NCI-H524 (cell line): Measurements from ENCODE around the gene NHERF2.
"Not testable (repeated sequence)": the region's sequence is repeated elsewhere in the genome, so short reads cannot be mapped to it uniquely, and the experiment has no call there.

ENCODE experiments used
- DNase-seq, 2 experiments: peaks; one replicate each; lab custom pipeline; 2025; lab: John Stamatoyannopoulos, UW

Gene NHERF2

DNA sequence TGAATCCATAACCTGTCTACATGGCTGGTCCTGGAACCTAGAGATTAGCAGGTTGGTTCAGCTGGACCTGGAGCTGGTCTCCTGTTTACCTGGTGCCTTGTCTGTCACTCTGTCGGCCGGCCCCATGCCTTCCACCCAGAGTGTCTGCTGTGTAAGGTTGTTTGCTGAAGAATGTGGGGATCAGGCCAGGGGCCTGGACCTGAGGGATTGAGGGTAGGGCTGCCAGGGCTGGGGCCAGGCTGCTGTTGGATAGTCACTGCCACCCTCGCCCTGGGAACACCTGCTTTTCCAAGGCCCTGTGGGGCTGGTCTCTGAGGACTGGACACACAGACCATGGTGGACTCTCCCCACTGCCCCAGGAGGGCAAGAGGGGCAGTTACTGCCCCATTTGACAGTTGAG, 1.4 kb downstream of the NHERF2 start:
- no peak for DNase-seq

DNA sequence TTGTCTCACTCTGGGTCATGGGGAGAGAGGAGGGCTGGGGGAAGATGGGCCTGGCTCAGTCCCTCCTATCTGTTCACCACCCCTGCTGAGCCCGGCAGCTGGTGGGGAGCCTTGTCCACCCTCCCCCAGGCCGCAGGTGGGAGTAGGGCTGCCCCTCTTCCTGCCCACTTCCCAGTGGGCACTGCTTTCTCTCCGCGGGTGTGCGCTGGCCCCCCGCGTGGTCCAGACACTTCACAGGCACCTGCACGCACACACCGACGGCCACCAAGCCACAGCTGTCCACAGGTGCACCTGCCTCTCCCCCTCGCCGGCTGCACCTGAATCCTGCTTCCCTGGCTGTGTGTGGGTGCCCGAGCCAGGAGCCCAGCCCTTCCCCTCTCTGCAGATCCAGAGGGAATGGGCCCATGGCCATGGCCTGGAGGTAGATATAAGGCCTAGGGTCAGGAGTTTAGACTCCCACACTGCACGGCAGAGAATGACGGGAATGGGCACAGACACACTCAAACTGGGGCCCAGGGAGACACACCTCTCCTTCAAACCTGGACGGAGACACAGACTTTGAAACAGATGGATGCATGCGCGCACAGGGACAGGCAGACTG, 2.0 kb downstream of the NHERF2 start:
- no peak for DNase-seq

DNA sequence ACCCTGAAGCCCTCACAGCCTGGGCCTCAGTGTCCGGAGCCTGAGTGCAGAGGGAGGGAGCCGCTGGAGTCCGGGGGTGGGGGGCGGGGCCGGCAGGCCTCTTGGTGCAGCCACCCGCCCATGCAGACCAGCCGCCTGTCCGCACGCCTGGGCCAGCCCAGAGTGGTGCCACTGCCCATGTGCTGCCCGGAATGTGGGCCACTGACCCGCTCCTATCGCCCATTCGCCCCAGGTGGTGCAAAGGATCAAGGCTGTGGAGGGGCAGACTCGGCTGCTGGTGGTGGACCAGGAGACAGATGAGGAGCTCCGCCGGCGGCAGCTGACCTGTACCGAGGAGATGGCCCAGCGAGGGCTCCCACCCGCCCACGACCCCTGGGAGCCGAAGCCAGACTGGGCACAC, 2.6 kb downstream of the NHERF2 start:
- no peak for DNase-seq

DNA sequence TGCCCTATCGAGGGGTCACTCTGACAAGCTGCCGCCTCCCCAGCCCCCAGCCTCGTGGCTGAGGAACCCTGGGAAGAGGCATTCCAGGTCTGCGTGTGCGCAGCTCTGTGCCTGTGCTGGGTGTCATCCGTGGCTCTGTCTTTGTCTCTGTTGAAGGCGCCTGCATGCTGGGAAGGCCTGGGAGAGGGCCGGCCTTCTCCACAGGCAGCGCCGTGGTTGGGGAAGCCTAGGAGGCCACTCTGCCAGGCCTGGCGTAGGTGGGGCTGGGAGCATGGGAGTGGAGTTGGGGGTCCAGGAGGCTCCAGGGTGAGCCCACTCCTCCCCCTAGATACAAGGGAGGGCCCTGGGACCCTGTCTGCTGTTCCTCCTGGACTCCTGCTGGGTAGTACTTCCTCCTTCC, 3.3 kb downstream of the NHERF2 start:
- DNase-seq = no peak

- DNase-seq = no peak
Measured at GRCh38 chr16:2031081-2031577, 4.4 kb downstream of the NHERF2 start.

DNA sequence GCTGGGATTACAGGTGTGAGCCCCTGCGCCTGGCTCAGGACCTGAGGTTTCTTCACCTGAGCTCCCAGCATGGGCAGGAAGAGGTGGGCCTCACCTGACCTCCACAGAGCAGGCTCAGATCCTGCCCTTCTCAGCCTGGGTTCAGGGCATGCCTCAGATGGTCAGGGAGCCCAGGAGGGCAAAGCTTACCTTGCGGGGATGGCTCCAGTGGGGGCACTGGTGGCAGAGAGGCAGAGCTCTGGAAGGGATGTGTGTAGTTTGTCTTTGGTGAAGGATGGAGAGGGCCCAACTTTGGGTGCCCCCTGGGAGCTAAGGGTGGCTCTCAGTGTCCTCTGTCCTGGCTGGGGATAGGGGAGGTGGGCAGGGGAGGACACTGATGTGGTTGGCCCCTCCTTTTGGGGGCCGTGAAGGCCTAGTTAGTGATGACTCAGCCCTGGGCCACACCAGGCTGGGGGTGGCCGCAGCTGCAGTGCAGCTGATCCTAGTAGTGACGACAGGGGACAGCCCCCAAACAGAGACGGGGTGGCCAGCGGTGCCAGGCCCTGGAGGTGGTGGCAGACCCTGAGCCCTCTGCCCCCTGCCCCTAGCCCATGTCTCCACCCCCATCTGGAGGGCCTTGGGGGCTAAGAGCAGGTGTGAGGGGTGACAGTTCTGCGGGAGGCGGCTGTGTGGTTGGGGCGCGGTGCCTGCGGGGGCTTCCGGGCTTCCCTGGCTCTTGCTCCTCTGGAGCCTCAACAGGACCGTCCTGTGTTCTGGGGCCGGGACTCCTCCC, 5.8 kb downstream of the NHERF2 start:
- no peak for DNase-seq

GRCh38 chr16:2033057-2033908, 6.6 kb downstream of the NHERF2 start:
- no peak for DNase-seq

- DNase-seq = not testable (repeated sequence)
Measured at GRCh38 chr16:2033909-2034695, 7.4 kb downstream of the NHERF2 start.

DNA sequence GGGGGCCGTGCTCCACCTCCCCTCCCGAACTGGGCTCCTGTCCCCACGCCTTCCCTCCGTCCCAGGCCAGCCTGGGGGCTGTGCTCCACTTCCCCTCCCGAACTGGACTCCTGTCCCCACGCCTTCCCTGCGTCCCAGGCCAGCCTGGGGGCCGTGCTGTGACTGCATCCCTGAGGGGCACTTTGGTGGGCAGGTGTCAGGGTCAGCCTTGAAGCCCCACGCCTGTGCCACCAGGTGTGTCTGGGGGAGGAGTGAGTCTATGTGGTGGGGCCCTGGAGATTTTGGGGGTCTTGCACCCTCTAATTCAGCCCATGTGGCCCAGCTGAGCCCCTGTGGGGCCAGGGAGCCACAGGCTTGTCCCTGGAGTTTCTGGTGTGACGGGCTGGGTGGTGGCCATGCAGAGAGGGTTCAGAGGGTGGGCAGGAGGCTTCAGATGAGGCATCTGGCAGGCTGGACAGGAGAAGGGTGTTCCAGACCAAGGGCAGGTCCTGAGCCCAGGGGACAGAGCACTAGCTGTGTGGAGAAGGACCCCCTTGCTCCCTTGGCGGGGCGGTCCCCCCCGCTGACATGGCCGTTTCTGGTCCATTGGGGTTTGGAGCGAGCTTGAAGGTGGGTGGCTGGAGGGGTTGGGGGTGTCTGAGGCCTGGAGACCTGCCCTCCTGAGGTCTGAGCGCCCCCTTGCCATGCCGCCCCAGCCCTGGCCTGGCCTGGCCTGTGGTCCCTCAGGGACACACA, 8.2 kb downstream of the NHERF2 start:
- no peak for DNase-seq

DNA sequence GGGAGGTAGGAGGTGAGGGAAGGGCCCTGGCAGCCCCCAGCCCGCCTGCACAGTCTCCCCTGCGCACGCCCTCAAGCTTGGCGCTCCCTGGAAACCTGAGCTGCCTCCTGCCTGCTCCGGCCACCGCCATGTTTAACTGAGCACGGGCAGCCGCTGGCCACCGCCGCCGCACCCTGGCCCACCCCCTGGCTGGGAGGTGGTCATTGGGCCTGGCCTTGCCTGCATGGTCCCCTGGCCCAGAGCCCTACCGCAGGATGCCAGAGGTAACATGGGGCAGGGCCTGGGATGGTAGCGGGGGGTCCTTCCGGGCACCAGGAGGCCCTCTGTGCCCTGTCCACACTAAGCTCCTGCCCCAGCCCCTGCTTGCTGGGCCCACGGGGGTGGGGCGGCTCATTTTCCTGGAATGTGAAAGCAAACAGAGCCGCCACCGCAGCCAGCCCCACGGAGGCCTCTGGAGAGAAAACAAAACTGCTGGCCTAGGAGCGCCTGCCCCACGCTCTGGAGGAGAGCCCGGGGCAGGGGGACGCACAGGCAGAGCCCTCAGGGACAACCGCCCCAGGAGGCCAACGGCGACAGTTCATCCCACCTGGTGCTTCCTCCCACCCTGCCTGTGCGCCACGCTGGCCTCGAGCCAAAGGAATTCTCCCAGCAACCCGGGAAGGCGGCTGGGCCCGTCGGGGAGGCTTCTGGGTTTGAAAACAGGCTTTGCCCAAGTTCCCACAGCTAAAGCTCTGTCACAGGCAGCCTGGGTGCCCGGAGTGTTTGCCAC, 8.9 kb downstream of the NHERF2 start:
- DNase-seq = peak in 1 of 2 experiments; percentile 50

- no peak for DNase-seq
Measured at GRCh38 chr16:2036200-2036966, 9.7 kb downstream of the NHERF2 start.

DNA sequence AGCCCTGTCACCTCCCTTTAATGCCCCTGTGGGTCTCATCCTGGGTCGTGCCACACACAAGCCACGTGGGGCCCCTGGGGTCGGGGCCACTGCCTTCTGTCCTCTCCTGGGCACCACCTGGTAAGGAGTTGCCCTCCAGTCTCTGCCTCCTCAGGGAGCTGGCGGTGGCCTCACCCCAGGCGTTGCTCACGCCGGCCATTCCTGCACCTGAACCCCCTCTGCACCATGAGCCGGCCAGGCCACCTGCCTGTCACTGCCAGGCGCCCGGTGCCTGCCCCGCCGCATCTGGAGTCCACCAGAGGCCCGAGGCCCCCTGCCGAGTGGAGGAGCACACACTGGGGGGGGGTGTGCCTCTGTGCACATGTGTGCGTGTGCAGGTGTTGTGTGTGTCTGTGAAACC, 10.4 kb downstream of the NHERF2 start:
- no peak for DNase-seq

DNA sequence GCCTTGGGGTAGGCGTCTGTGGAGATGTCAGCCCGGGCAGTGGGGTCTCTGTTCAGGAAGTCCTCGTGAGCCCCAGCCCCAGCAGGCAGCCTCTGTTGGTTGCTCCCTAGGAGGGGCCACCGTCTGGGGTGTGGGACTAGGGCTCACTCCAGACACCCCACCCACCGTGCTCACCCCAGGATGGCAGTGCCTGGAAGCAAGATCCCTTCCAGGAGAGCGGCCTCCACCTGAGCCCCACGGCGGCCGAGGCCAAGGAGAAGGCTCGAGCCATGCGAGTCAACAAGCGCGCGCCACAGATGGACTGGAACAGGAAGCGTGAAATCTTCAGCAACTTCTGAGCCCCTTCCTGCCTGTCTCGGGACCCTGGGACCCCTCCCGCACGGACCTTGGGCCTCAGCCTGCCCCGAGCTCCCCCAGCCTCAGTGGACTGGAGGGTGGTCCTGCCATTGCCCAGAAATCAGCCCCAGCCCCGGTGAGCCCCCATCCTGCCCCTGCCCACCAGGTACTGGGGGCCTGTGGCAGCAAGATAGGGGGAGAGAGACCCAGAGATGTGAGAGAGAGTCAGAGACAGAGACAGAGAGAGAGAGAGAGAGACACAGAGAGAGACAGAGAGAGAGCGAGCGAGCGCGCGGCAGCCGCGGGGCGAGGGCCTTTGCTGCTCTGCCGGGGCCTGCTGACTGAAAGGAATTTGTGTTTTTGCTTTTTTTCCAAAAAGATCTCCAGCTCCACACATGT, 11.1 kb downstream of the NHERF2 start:
- no peak for DNase-seq

GRCh38 chr16:2038382-2039231, 11.9 kb downstream of the NHERF2 start:
- DNase-seq = no peak

- DNase-seq = no peak
Measured at GRCh38 chr16:2039274-2040031, 12.8 kb downstream of the NHERF2 start.

- DNase-seq = no peak
Measured at GRCh38 chr16:2040041-2040786, 13.5 kb downstream of the NHERF2 start.
